ENCODE results near the gene RNF121. TPM values are rescaled to one million over a fixed set of nuclear protein-coding genes. Genes with fewer than 3 reads are reported as not detected.

Gene RNF121
- total RNA-seq, 1 experiment from 2014 or later: 56.9 TPM

- H3K27ac Mint-ChIP-seq: no peak overlapping the region; a peak in 1 of 7 replicates
- no peak overlapping the region for H3K27ac ChIP-seq (ENCODE audit: insufficient read length, low read depth, low read length)
- H2BK120ac ChIP-seq (ENCODE audit: low read depth, low read length, poor library complexity, severe bottlenecking): no peak overlapping the region
- H3K4me3 Mint-ChIP-seq: no peak overlapping the region
- no peaks in the 10 kb centered on the region for H3K4me1 Mint-ChIP-seq
- no CpG with 5 or more reads among the region's 10 CpGs for WGBS (ENCODE audit: extremely low coverage, insufficient read length, low lambda C conversion rate)
- no peak overlapping the region for H2AFZ ChIP-seq (ENCODE audit: low read length)
- no peaks in the 10 kb centered on the region for H3K27me3 ChIP-seq (ENCODE audit: insufficient read depth, low read length)
- no peak overlapping the region for H3K14ac ChIP-seq (ENCODE audit: insufficient read depth, low read length)
- H2BK12ac ChIP-seq (ENCODE audit: insufficient read length, low read depth, low read length): no peak overlapping the region
- H3K4me1 ChIP-seq (ENCODE audit: insufficient read depth, low read length): no peaks in the 10 kb centered on the region
- no peaks in the 10 kb centered on the region for H3K23me2 ChIP-seq (ENCODE audit: insufficient read length, low read depth, low read length, poor library complexity, severe bottlenecking)
- no peak overlapping the region for H3K4ac ChIP-seq (ENCODE audit: low read depth, low read length)
- H2AK5ac ChIP-seq (ENCODE audit: insufficient read length, low read length): no peak overlapping the region
- no peaks in the 10 kb centered on the region for H3K79me2 ChIP-seq (ENCODE audit: insufficient read depth, low read length)
- H4K20me1 ChIP-seq (ENCODE audit: control insufficient read depth, insufficient read depth, insufficient read length): no peaks in the 10 kb centered on the region
- no peak overlapping the region for H2BK15ac ChIP-seq (ENCODE audit: low read depth, low read length)
- no peak overlapping the region for H3K18ac ChIP-seq (ENCODE audit: insufficient read length, low read depth, low read length)
- no peaks in the 10 kb centered on the region for H3K9me3 Mint-ChIP-seq
- H2BK5ac ChIP-seq (ENCODE audit: insufficient read length, low read length): no peak overlapping the region
- H3K56ac ChIP-seq (ENCODE audit: insufficient read length, low read depth, low read length): no peak overlapping the region
- H2BK20ac ChIP-seq (ENCODE audit: low read depth, low read length, poor library complexity, severe bottlenecking): no peak overlapping the region
- no peak for DNase-seq
- peaks cover 5% of the 10 kb centered on the region; the same call in 1 of the 2 replicates for H3K27me3 Mint-ChIP-seq (ENCODE audit: low read depth)
- H3K79me1 ChIP-seq (ENCODE audit: insufficient read depth, low read depth, low read length, poor library complexity, severe bottlenecking): no peaks in the 10 kb centered on the region
- no peak overlapping the region for H4K8ac ChIP-seq (replicated peaks; ENCODE audit: insufficient read length, low read depth, low read length)
- no peak overlapping the region for H3K4me2 ChIP-seq (ENCODE audit: insufficient read depth, insufficient read length, low read length)
- no peak overlapping the region for H4K5ac ChIP-seq (ENCODE audit: insufficient read length, low read depth, low read length)
- no peak overlapping the region for H4K91ac ChIP-seq (ENCODE audit: insufficient read length, low read depth, low read length)
- peaks cover 53 to 92% (median 90%) of the 10 kb centered on the region in 3 experiments for H3K36me3 Mint-ChIP-seq (ENCODE audit: insufficient read depth in 1 of 3, low read depth in 3 of 3)
- no peak for TF ChIP-seq CTCF (conservative IDR thresholded peaks at IDR 0.05)
- H3K9ac ChIP-seq (ENCODE audit: extremely low read depth, insufficient read length, low read length): no peak overlapping the region
- H3T11ph ChIP-seq (ENCODE audit: low read length): no peak overlapping the region
- H3K9me3 ChIP-seq (ENCODE audit: control insufficient read depth, low read depth, low read length): no peaks in the 10 kb centered on the region
- no peak overlapping the region for H3K23ac ChIP-seq (ENCODE audit: insufficient read length, low read depth, low read length)
These were observed 81.8 kb downstream of the RNF121 start for GRCh38 chr11:72010529-72011233.

Data from H9 (cell line).